Astrocyte of the spinal cord (primary cell): ENCODE results near the gene ZNF628.

Source experiments
- DNase-seq: peaks from one replicate; pipeline ENCODE4 v3.0.0; 2011; ENCODE audit warnings: low read depth, low spot score
- H3K4me3 ChIP-seq: 2 replicates; pipeline ENCODE4 v1.5.1; 2011; ENCODE audit warnings: low read depth, mild to moderate bottlenecking, low read length, moderate library complexity
- CTCF ChIP-seq: IDR thresholded peaks from 2 replicates; pipeline ENCODE4 v1.5.1; 2012; ENCODE audit warnings: low read depth, mild to moderate bottlenecking, low read length, inconsistent platforms
- in situ Hi-C: cut with HindIII; loops from 2 replicates; pipeline ENCODE4 v1.10.0; 2017; ENCODE audit warnings: low sequenced_read_pairs

The ZNF628 gene

DNA sequence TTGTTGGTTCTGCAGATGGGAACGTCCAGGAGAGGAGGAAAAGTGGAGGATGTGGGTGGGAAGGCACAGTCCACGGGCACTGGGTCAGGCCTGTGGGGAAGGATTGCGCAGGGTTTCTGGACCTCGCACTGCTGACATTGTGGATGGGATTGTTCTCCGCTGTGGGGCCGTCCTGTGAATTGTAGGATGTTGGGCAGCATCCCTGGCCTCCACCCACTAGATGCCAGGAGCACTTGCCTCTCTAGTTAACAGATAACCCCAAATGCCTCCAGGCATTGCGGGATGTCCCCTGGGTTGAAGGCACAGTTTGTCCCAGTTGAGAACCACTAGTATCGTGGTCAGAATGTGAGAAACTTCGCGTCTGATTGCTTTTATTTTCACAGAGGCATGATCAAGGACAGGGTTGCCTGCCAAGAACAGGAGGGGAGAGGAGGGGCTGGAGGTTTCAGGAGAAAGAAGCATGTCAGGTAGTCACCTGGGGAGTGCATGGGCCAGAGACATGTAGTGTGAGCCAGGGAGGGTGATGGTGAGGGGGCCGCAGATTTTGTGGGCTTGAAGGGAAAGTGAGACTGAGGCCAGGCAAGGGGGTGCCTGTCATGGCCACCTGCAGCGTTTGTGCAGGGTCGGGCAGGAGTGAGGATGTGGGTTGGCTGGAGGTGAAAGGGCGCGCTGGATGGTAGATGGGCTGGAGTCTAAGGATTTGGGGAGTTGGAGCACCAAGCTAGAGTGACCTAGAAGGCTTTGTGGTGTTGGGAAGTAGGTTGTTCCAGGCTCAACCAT is 3.2 kb downstream of the ZNF628 start:
- no peak for DNase-seq
- in situ Hi-C loops, result no loop called here
- TF ChIP-seq CTCF, result no peak
- H3K4me3 ChIP-seq, result no peak overlapping the region

DNA sequence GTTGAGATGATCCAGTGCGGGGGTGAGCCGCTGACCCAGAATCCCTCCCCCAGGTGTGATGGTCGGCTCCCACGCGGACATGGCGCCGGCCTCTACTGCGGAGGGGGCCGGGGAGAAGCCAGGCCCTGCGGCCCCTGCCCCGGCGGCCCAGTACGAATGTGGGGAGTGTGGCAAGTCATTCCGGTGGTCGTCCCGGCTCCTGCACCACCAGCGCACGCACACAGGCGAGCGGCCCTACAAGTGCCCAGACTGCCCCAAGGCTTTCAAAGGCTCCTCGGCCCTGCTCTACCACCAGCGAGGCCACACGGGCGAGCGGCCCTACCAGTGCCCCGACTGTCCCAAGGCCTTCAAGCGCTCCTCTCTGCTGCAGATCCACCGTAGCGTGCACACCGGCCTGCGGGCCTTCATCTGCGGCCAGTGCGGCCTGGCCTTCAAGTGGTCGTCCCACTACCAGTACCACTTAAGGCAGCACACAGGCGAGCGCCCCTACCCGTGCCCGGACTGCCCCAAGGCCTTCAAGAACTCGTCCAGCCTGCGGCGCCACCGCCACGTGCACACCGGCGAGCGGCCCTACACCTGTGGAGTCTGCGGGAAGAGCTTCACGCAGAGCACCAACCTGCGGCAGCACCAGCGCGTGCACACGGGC is 4.9 kb downstream of the ZNF628 start:
- in situ Hi-C loops, result no loop called here
- DNase-seq, result no peak
- no peak for TF ChIP-seq CTCF
- no peak overlapping the region for H3K4me3 ChIP-seq

DNA sequence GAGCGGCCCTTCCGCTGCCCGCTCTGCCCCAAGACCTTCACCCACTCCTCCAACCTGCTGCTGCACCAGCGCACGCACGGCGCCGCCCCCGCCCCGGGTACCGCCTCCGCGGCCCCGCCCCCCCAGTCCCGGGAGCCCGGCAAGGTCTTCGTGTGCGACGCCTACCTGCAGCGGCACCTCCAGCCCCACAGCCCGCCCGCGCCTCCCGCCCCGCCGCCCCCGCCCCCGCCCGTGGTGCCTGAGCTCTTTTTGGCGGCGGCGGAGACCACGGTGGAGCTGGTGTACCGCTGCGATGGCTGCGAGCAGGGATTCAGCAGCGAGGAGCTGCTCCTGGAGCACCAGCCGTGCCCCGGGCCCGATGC is 5.4 kb downstream of the ZNF628 start:
- DNase-seq, result no peak
- TF ChIP-seq CTCF, result no peak
- in situ Hi-C loops, result no loop called here
- no peak overlapping the region for H3K4me3 ChIP-seq

GRCh38 chr19:55482156-55482961 is 5.9 kb downstream of the ZNF628 start:
- no peak overlapping the region for H3K4me3 ChIP-seq
- in situ Hi-C loops, result no loop called here
- no peak for TF ChIP-seq CTCF
- no peak for DNase-seq

GRCh38 chr19:55482967-55483705 is 6.7 kb downstream of the ZNF628 start:
- in situ Hi-C loops, result no loop called here
- no peak for DNase-seq
- no peak overlapping the region for H3K4me3 ChIP-seq
- no peak for TF ChIP-seq CTCF
